Neural cell (in vitro differentiated cells): ENCODE measurements around the gene PHF3.

Experiments used
- EP300 ChIP-seq: fragments of 450-650 bp; conservative IDR thresholded peaks from 2 replicates; pipeline ENCODE4 v1.6.1; 2014; ENCODE audit warnings: antibody characterized with exemption, mild to moderate bottlenecking, moderate library complexity; ENCODE audit not compliant: poor library complexity, severe bottlenecking
- EZH2 ChIP-seq: fragments of 200-600, 300-800 bp; shearing (Covaris generic), sonication (generic); IDR thresholded peaks from 2 replicates; pipeline ENCODE4 v1.6.1; 2014; ENCODE audit warnings: antibody characterized with exemption, low read length, borderline replicate concordance, mild to moderate bottlenecking; ENCODE audit not compliant: insufficient read depth, poor library complexity, severe bottlenecking
- MXI1 ChIP-seq: fragments of 450-650 bp; conservative IDR thresholded peaks from 2 replicates; pipeline ENCODE4 v1.6.1; 2014; ENCODE audit warnings: antibody characterized with exemption, mild to moderate bottlenecking; ENCODE audit not compliant: poor library complexity, severe bottlenecking
- POLR2AphosphoS5 ChIP-seq: IDR thresholded peaks from 2 replicates; pipeline ENCODE4 v1.6.1; 2012
- RAD21 ChIP-seq: fragments of 450-650 bp; conservative IDR thresholded peaks from 2 replicates; pipeline ENCODE4 v1.6.1; 2014; ENCODE audit warnings: antibody characterized with exemption, mild to moderate bottlenecking, moderate library complexity
- SMC3 ChIP-seq: fragments of 450-650 bp; conservative IDR thresholded peaks from 2 replicates; pipeline ENCODE4 v1.6.1; 2014; ENCODE audit warnings: antibody characterized with exemption, mild to moderate bottlenecking, moderate library complexity; ENCODE audit not compliant: poor library complexity
- TAF1 ChIP-seq: IDR thresholded peaks from 2 replicates; pipeline ENCODE4 v1.6.1; 2012; ENCODE audit warnings: low read depth
- TF ChIP-seq, protein P1 (sequence below): IDR thresholded peaks from 2 replicates; pipeline ENCODE4 v1.6.1; 2012; ENCODE audit warnings: borderline replicate concordance
- TF ChIP-seq, protein P2 (sequence below): fragments of 450-650 bp; IDR thresholded peaks from 2 replicates; pipeline ENCODE4 v1.5.1; 2014; ENCODE audit warnings: antibody characterized with exemption, mild to moderate bottlenecking, moderate library complexity; ENCODE audit not compliant: poor library complexity, severe bottlenecking

- TF ChIP-seq, protein P1, sequence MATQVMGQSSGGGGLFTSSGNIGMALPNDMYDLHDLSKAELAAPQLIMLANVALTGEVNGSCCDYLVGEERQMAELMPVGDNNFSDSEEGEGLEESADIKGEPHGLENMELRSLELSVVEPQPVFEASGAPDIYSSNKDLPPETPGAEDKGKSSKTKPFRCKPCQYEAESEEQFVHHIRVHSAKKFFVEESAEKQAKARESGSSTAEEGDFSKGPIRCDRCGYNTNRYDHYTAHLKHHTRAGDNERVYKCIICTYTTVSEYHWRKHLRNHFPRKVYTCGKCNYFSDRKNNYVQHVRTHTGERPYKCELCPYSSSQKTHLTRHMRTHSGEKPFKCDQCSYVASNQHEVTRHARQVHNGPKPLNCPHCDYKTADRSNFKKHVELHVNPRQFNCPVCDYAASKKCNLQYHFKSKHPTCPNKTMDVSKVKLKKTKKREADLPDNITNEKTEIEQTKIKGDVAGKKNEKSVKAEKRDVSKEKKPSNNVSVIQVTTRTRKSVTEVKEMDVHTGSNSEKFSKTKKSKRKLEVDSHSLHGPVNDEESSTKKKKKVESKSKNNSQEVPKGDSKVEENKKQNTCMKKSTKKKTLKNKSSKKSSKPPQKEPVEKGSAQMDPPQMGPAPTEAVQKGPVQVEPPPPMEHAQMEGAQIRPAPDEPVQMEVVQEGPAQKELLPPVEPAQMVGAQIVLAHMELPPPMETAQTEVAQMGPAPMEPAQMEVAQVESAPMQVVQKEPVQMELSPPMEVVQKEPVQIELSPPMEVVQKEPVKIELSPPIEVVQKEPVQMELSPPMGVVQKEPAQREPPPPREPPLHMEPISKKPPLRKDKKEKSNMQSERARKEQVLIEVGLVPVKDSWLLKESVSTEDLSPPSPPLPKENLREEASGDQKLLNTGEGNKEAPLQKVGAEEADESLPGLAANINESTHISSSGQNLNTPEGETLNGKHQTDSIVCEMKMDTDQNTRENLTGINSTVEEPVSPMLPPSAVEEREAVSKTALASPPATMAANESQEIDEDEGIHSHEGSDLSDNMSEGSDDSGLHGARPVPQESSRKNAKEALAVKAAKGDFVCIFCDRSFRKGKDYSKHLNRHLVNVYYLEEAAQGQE = no peak
- TF ChIP-seq RAD21 = no peak
- no peak for TF ChIP-seq EZH2
- TF ChIP-seq, protein P2, sequence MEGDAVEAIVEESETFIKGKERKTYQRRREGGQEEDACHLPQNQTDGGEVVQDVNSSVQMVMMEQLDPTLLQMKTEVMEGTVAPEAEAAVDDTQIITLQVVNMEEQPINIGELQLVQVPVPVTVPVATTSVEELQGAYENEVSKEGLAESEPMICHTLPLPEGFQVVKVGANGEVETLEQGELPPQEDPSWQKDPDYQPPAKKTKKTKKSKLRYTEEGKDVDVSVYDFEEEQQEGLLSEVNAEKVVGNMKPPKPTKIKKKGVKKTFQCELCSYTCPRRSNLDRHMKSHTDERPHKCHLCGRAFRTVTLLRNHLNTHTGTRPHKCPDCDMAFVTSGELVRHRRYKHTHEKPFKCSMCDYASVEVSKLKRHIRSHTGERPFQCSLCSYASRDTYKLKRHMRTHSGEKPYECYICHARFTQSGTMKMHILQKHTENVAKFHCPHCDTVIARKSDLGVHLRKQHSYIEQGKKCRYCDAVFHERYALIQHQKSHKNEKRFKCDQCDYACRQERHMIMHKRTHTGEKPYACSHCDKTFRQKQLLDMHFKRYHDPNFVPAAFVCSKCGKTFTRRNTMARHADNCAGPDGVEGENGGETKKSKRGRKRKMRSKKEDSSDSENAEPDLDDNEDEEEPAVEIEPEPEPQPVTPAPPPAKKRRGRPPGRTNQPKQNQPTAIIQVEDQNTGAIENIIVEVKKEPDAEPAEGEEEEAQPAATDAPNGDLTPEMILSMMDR = no peak
- TF ChIP-seq EP300 = no peak
- no peak for TF ChIP-seq MXI1
- TF ChIP-seq SMC3 = no peak
- TF ChIP-seq POLR2AphosphoS5 = no peak
- no peak for TF ChIP-seq TAF1
Measured at GRCh38 chr6:63652980-63653379, 17.4 kb downstream of the PHF3 start.
